Mucosa of rectum (tissue), 2 donors: ENCODE results near the gene CEBPE.

Experiments
- H3K27ac ChIP-seq, 2 donors: one replicate each; pipeline ENCODE4 v1.7.0; 2013; ENCODE audit warnings: inconsistent platforms in 2 of 2, low read depth in 2 of 2, low read length in 2 of 2
- H3K27me3 ChIP-seq, 2 donors: one replicate each; pipeline ENCODE4 v1.7.0; 2013; ENCODE audit warnings: low read length in 2 of 2; ENCODE audit not compliant: control insufficient read depth in 2 of 2, insufficient read depth in 2 of 2
- H3K36me3 ChIP-seq, 2 donors: one replicate each; pipeline ENCODE4 v1.7.0; 2013; ENCODE audit warnings: low read length in 2 of 2; ENCODE audit not compliant: control insufficient read depth in 2 of 2, insufficient read depth in 2 of 2
- H3K4me1 ChIP-seq, 2 donors: one replicate each; pipeline ENCODE4 v1.7.0; 2013; ENCODE audit warnings: low read length in 2 of 2, mild to moderate bottlenecking in 1 of 2; ENCODE audit not compliant: control insufficient read depth in 2 of 2, insufficient read depth in 2 of 2
- H3K4me3 ChIP-seq, 2 donors: one replicate each; pipeline ENCODE4 v1.7.0; 2013; ENCODE audit warnings: low read length in 2 of 2
- H3K9ac ChIP-seq, 2 donors: one replicate each; pipeline ENCODE4 v1.7.0; 2013; ENCODE audit warnings: low read length in 2 of 2, low read depth in 1 of 2, mild to moderate bottlenecking in 1 of 2
- H3K9me3 ChIP-seq, 2 donors: one replicate each; pipeline ENCODE4 v1.7.0; 2013; ENCODE audit warnings: low read length in 2 of 2; ENCODE audit not compliant: control insufficient read depth in 2 of 2
- donor health status: healthy.
- donor health status: Normal muscosa, but diverticular disease.

The CEBPE gene

DNA sequence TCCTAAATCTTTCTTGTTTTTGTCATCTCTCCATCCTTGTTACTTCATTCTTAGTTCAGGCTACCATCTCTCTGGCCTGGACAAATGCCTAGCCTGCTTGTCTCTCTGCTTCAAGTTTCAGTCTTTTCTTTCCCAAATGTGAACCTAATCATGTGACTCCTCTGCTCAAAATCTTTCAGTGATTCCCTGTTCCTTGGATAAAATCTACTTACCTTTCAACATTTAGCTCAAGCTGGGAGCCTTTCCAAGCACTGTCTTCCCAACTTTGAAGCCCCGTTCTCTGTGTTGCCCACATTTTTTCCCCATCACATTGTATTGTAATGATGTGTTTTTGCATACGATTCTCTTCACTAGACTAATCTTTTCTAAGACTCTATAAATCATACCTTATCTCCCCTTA is 39.7 kb upstream of the CEBPE start:
- H3K27ac ChIP-seq: no peak overlapping the region
- no peaks in the 10 kb centered on the region for H3K9me3 ChIP-seq
- no peaks in the 10 kb centered on the region for H3K27me3 ChIP-seq
- no peaks in the 10 kb centered on the region for H3K36me3 ChIP-seq
- H3K4me1 ChIP-seq: peaks cover 19 to 28% of the 10 kb centered on the region in 2 donors
- H3K9ac ChIP-seq: no peak overlapping the region
- H3K4me3 ChIP-seq: no peak overlapping the region

DNA sequence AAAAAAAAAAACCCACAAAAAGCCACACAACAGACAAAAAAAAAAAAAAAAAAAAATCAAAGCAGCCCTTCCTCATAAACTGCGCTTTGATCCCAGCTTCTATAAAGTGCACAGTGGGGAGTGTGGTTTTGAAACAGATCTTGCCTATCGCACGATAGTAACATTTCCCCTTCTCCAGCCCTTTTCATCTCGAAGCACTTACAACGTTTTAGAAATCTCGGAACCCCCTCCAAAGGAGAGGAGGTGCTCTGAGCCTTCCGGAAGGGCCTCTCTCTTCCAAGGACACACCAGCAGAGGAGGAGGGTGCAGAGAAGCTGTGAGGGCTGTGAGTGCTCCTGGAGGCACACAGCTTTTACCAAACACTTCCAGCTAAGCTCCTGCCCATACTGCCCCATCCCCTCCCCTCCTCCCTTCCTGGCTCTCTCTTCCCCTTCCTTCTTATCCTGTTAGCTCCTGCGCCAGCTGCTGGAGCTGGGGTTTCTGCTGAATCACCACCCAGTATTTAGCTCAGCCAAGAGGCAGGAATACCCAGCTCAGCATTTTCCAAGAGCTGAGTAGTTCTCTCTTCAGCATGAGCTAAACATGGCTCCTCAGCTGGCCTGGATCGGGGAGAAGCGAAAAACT is 36.0 kb upstream of the CEBPE start:
- Histone ChIP-seq H3K4me3 (peak overlapping the region; percentile 10 to 14), H3K9me3 (no peaks in the 10 kb centered on the region), H3K9ac (peak overlapping the region; percentile 18 to 19), H3K27ac (peak overlapping the region; percentile 79), H3K27me3 (no peaks in the 10 kb centered on the region), H3K36me3 (no peaks in the 10 kb centered on the region), H3K4me1 (peaks cover 20 to 23% of the 10 kb centered on the region in 2 donors)

DNA sequence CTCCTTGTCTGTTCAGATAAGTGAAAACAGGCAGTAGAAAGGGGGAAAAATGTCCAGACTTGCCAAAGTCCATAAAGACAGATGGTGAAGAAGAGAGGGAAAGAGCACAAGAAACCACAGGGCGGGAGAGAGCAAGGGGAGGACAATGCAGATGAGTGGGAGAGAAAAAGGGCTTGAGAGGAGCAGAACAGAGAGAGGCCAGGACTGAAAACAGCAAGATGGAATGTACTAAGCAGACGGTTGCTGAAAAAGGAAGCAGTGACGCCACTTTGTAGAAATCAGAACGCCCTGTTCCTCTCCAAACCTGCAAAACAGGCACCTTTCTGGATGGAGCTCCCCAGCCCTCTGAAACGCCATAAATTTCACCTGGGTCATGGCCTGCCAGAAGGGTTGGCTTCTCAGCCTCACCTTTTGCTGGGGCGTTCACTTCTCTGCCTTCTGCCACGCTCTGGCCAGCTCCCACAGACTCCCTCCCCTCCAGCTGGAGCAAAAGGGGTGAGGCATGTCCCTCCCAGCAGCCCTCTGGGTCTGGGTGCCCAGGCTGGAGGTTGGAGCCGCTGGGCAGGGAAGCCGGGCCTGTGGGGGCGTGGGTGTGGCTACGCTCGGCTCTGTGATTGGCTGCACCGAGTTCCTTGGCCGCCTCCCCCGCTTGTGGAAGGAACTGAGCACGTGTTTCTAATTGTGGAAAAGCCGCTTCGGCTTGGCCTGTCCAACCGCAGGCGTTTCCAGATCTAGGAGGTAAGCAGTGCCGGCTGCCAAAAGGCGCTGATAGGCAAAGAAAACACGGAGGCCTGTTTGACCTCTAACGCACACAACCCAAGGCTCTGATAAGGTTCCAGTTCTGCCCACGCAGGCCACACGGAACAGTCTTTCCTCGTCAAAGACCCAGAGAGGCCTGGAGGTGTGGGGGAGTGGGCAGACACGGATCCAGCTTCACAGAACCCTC is 35.1 kb upstream of the CEBPE start:
- peak overlapping the region; percentile 28 to 47 for H3K9ac ChIP-seq

DNA sequence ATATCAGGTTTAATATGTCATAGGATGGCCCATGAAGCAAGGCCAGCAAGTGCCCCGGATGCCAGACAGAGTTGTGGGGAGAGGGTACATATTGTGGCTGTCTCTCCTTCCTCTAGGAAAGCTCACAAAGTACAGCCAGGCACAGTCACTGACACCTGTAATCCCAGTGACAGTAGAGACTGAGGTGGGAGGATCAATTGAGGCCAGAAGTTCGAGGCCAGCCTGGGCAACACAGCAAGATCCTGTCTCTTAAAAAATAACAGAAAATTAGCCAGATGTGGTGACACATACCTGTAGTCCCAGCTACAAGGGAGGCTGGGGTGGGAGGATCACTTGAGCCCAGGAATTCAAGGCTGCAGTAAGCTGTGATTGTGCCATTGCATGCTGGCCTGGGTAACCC is 32.3 kb upstream of the CEBPE start:
- Histone ChIP-seq H3K27ac (no peak overlapping the region), H3K9me3 (no peaks in the 10 kb centered on the region), H3K4me3 (no peak overlapping the region), H3K36me3 (no peaks in the 10 kb centered on the region), H3K4me1 (peaks cover 20 to 23% of the 10 kb centered on the region in 2 donors), H3K27me3 (no peaks in the 10 kb centered on the region), H3K9ac (no peak overlapping the region)

More for the DNA sequence above, 35.1 kb upstream of the CEBPE start:
- Histone ChIP-seq H3K27ac (peak overlapping the region; percentile 79), H3K9me3 (no peaks in the 10 kb centered on the region), H3K4me1 (peaks cover 20 to 23% of the 10 kb centered on the region in 2 donors), H3K36me3 (no peaks in the 10 kb centered on the region), H3K27me3 (no peaks in the 10 kb centered on the region), H3K4me3 (peak overlapping the region; percentile 51 to 53)

DNA sequence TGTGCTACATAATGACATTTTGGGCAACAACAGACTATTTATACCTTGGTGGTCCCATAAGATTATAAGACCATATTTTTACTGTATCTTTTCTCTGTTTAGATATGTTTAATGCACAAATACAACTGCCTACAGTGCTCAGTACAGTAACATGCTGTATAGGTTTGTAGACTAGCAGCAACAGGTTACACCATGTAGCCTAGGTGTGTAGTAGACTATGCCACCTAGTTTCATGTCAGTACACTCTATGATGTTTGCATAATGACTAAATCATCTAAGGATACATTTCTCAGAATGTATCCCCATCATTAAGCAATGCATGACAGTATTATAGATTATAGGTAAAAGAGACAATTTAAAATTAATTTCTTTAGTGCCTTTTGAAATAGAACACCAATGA is 30.7 kb upstream of the CEBPE start:
- no peaks in the 10 kb centered on the region for H3K9me3 ChIP-seq
- H3K27me3 ChIP-seq: no peaks in the 10 kb centered on the region
- H3K36me3 ChIP-seq: no peaks in the 10 kb centered on the region
- H3K4me1 ChIP-seq: peaks cover 14 to 15% of the 10 kb centered on the region in 2 donors
- H3K27ac ChIP-seq: no peak overlapping the region
- H3K4me3 ChIP-seq: no peak overlapping the region
- no peak overlapping the region for H3K9ac ChIP-seq

DNA sequence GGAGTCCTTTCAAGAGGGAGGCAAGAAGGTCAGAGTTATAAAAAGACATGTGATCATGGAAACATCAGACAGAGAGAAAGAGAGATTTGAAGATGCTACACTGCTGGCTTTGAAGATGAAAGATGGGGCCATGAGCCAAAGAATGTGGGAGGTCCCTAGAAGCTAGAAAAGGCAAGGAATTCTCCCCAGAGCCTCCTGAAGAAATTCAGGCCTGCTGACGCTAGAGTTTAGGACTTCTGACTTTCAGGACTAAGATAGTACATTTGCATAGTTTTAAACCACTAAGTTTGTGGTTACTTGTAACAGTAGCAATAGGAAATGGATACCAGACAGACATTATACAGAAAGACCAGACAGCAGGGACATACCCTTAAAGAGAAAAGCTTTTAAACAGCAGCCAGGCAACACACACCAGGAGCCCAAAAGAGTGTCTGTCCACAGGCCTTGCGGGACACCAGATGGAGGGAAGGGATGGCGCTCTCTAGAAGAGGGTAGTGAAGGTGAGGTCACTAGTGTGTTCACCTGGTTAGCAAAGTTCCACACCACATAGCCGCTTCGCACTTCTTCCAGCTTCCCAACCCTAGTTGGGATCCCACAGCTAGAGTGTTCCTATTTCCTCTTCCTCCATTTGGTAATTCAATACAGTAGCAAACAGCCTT is 29.7 kb upstream of the CEBPE start:
- Histone ChIP-seq H3K36me3 (no peaks in the 10 kb centered on the region), H3K4me1 (peaks cover 4 to 5% of the 10 kb centered on the region in 2 donors), H3K27me3 (no peaks in the 10 kb centered on the region), H3K4me3 (no peak overlapping the region), H3K9ac (no peak overlapping the region), H3K27ac (no peak overlapping the region), H3K9me3 (no peaks in the 10 kb centered on the region)

DNA sequence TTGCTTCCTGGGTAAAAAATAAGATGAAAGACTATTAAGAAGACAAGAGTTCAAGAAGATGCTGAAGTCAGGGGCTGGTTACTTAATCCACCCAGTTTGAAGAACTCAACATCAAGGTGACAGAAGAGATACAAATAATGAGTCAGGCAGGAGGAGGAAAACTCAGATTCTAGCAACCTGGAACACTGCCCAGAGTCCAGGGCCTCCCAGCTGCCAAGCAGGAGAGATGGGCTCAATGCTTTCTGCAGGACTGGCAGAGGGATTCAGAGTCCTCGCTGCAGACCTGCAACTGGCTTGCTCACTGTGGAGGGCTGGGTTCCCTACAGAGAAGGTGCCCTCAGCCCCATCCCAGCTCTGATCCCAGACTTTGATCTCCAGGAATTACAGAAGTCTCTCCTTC is 28.6 kb upstream of the CEBPE start:
- no peaks in the 10 kb centered on the region for H3K4me1 ChIP-seq
- peaks cover 0 to 4% of the 10 kb centered on the region in 2 donors for H3K27me3 ChIP-seq
- no peak overlapping the region for H3K4me3 ChIP-seq
- H3K27ac ChIP-seq: no peak overlapping the region
- no peaks in the 10 kb centered on the region for H3K36me3 ChIP-seq
- no peak overlapping the region for H3K9ac ChIP-seq
- H3K9me3 ChIP-seq: no peaks in the 10 kb centered on the region

DNA sequence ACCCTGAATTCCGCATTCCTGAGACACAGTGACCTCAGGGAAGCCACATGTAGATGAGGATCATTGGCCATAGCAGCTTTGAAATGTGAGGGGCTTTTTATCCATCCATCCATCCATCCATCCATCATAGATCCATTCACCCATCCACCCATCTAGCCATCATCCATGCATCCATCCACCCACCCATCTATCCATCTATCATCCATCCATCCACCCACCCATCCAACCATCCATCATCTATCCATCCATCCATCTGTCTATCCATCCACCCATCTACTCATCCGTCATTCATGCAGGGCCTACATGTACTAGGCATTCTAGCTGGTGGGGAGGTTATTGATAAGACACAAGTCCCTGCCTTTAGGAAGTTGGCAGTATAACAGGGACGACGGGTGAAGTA is 27.9 kb upstream of the CEBPE start:
- H3K27ac ChIP-seq: no peak overlapping the region
- H3K9me3 ChIP-seq: no peaks in the 10 kb centered on the region
- no peak overlapping the region for H3K4me3 ChIP-seq
- no peak overlapping the region for H3K9ac ChIP-seq
- H3K27me3 ChIP-seq: peaks cover 0 to 4% of the 10 kb centered on the region in 2 donors
- H3K36me3 ChIP-seq: no peaks in the 10 kb centered on the region
- no peaks in the 10 kb centered on the region for H3K4me1 ChIP-seq

DNA sequence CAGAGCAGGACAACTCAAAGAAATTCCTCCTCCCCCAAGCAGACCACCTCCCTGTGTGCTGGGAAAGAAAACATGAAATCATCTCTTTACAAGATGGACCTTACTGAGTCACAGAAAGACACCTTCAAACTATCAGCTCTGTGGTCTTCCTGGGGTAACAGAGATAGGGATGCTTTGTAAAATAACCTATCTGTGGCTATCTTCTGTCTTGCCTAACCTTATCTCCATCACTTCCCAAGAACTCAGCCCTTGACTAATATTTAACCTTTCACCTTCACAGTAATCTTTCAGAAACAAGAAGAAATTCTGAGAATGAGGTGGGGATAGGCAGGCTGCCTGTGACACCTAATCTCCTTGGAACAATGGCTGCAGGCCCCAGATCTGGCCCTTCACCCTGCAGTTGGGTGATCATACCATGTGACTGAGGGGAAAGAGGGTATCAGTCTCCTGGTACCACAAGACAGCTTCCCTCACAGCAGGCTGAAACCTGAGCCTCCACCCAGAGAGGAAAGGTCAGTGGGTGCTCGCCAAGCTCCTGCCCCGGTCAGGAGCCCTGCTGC is 27.4 kb upstream of the CEBPE start:
- Histone ChIP-seq H3K9ac (no peak overlapping the region), H3K9me3 (no peaks in the 10 kb centered on the region), H3K4me3 (no peak overlapping the region), H3K27me3 (peaks cover 0 to 4% of the 10 kb centered on the region in 2 donors), H3K36me3 (no peaks in the 10 kb centered on the region), H3K4me1 (no peaks in the 10 kb centered on the region), H3K27ac (no peak overlapping the region)
